Measurements from ENCODE around the gene CD200.
A peak's percentile ranks its signal among the peaks of the same experiment; 100 is the strongest.
"Not testable (repeated sequence)": the region's sequence is repeated elsewhere in the genome, so short reads cannot be mapped to it uniquely, and the experiment has no call there.

The CD200 gene

DNA sequence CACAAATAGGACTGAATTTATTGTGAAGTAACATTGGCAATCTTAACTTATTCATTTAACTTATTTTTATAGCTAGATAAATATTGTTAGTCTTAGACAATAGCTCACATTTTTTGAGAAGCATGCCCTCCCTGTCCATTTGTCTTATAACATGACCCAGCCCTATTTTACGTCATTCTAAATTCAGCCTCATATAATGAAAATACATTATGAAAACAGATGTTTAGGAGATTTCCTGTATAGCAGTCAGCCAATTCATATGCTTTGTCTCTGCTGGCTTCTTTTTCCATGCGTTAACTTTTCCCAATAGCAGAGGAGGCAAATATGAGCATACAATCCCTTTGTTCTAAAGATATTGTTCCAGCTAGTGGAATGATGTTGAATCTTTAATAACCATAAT is 29.3 kb downstream of the CD200 start:
- no peak for DNase-seq

DNA sequence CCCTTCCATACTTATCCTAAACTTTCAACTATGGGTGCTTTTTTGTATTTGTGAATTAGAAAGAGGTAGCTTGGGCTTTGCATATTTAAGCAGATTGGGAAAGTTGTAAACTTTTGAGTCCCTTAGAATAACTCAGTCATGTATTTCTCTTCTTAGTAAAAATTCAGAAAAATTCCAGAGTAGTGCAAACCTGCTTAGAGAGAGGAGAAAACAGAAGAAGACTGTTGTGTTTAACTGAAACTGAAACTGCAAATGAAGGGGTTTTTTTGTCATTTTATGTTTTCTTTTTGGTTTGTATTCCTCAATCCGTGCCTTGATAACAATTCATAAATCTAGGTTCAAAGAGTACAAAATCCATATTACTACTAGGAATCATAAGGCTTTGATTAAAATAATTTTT is 31.3 kb downstream of the CD200 start:
- no peak for DNase-seq

DNA sequence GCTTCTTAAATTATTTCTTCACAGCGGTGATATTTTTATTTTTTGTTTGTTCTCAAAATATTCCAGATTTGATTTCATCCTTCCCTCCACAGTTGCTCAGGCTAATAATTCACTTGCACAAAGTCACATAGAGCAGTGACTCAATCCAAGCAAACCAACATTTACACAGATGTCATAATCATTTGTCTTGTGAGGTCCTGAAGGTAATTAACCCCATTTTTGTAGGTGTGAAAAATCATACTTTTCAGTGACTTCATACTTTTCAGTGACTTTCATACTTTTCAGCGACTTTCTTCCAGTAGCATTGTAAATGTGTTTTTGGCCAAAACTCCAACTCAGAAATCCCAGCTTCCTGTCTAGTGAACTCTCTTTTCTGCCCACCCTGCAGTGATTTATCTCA is 32.1 kb downstream of the CD200 start:
- no peak for DNase-seq

DNA sequence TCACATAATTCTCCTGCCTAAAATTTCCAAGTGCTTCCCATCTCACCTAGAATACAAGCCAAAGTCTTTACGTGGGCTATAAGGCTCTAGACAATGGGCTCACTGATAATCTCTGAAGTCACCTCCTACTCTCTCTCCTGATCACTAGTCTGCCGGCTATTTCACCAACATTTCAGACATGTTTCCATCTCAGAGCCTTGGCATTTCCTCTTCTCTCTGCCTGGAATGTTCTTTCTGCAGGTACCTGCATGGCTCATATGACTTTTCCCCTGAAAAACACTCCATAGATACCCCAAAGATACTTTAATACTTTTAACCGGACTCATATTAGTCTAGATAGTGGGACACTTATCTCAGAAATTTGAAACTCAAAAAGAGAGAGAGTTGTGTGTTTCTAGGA is 32.7 kb downstream of the CD200 start:
- no peak for DNase-seq

DNA sequence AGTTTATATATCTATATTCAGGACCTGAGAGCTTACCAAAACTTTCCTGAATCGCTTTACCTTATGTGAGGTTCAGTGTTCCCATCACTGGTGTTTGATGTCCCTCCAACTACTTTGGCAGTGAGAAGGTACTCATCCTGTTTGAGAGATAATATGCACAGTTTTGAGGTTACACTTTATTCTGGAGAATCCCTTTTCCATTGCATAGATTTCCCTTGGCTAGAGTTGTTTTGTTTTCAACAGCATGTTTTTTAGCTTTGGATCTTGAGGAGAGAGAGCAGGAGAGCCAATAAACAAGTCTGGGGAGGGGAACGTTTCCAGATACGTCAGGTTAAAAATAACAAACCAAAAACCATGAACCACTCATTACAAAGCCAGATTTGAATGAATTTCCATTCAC is 33.6 kb downstream of the CD200 start:
- no peak for DNase-seq

DNA sequence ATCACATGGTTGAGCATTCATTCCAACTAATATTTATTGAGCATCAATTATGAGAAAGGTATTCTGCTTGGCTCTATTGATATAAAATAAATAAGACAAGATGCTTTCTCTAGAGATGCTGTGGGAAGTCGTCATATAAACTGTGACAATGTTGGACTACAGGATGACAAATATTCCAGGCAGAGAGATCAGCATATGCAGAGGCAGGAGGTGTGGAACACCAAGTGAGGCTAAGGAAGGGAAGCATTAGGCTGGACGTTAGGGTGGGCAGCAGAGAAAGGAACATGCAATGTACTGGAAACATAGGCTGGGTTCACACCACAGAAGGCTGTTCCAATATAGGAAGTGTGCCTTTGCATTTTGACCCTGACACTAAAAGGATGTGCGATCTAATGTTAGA is 38.6 kb downstream of the CD200 start:
- DNase-seq = no peak

DNA sequence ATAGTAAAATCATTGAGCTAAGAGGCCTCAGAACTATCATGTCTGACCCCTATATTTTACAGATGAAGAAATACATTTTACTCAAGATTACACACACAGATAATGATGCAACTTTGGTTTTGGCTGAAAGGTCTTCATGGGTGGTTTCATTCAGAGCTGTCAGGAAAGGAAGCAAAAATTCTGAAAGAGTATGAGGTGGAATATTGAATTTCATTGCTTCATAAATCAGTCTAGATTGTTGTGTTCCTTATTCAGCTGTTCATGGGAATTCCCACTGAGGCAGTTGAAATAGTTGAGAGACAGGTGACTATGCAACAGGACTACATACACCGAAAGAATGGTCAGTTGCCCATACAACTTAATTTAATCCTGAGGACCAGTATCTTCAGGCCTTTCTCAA is 39.4 kb downstream of the CD200 start:
- DNase-seq = no peak

DNA sequence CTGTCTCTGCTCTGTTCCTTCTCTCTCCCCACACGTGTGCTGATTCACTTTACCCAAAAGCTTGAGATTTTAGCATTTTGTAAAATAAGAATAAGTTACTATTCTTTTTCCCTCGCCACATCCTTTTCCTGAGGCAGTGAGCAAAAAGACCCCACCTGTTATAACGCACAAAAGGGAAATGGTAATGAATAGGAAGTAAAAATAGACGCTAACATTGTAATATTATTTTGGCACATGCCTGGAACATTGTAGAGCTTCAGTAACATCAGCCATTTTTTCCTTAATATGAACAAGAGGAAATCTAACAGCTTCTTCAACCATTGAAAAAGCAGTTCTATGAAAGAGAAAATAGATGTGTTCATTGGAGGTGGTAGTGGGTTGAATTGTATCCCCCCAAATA is 40.5 kb downstream of the CD200 start:
- DNase-seq = no peak

DNA sequence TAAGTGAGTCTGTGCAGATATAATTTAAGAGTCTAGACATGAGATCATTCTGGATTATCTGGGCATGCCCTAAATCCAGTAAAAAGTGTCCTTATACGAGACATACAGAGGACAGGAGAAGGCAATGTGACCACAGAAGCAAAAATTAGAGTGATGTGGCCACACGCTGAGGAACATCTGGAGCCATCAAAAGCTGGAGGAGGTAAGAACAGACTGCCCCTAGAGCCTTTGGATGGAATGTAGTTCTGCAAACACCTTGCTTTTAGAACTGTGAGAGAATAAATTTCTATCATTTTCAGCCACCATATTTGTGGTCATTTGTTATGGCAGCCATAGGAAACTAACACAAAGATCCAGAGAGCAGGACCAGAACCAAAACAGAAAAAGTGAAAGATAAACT is 41.0 kb downstream of the CD200 start:
- DNase-seq = no peak

DNA sequence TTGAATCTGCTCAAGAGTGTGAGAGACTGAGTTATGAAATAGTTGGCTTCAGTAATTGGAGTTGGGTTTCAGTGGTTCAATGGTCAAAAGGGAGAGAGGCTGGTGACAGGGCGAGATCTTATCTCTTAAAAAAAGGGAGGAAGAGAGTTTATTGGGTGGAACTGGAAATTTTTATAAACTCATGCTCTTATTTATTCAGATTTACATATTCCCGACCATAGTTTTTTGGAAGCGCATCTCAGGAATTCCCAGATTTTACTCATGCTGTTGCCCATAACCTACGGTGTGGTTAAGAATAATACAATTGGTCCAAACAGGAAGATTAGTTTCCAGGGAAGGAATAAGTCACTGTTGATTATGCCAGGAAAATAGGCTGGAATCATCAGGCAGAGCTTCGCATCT is 41.4 kb downstream of the CD200 start:
- DNase-seq = no peak

DNA sequence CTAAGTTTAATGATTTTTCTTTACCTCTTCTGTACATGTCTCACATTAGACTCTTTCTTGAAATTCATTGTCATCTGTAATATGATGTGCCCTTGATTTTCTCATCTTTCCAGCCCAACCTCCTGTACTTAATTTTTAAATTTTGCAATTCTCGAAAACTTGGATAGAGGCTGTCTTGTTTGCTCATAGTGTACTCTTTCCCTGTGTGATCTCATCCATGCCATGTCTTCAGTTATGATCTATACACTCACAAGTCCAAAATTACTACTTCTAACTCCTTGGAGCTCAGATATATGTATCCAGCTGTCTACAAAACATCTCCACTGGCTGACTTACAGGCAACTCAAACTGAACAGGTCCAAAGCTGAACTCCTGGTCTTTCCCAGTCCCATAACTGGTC is 42.2 kb downstream of the CD200 start:
- no peak for DNase-seq

DNA sequence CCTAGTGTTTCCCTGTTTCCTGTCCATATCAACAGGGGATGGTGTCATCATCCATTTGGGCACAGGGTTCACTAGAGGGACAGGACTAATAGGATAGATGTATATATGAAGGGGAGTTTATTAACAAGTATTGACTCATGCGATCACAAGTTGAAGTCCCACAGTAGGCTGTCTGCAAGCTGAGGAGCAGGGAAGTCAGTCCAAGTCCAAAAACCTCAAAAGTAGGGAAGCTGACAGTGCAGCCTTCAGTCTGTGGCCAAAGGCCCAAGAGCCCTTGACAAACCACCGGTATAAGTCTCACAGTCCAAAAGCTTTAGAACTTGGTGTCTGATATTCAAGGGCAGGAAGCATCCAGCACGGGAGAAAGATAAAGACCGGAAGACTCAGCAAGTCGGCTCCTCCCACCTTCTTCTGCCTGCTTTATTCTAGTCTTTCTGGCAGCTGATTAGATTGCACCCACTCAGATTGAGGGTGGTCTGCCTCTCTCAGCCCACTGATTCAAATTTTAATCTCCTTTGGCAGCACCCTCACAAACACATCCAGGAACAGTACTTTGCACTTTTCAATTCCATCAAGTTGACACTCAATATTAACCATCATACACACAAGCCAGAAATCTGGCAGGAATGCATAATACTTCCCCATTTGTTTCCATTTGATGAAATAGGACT is 43.4 kb downstream of the CD200 start:
- DNase-seq = no peak

DNA sequence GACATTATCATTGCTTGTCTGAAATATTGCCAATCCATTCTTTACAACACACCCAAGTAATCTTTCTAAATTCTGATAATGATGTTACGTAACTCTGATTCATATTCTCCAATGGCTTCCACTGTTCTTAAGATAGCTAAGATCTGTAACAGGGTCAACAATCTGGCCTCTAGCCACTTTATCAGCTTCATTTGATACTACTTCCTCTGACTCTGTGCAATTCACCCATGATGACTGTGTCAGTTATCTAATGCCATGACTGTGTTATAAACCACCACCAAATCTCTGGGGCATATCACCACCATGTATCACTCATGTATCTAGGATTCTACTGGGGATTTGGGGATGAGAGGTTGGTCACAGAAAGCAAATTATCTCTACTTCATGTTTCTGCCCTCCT is 44.0 kb downstream of the CD200 start:
- DNase-seq = no peak

DNA sequence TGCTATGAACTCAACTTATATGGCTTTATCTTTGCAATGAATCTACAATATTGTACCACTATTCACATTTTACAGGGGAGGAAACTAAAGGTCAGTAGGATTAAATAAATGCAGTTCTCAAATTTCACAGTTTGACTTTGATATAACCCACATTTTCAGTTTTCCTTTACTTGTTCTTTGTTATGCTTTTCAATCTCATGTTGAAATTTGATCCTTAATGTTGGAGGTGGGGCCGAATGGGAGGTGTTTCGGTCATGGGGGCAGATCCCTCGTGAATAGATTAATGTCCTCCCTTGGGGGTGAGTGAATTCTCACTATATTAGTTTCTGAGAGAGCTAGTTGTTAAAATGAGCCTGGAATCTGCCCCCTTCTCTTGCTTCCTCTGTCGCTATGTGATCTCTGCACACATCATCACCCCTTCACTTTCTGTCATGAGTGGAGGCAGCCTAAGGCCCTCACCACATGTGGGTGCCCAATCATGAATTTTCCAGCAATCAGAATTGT is 44.7 kb downstream of the CD200 start:
- DNase-seq = no peak

DNA sequence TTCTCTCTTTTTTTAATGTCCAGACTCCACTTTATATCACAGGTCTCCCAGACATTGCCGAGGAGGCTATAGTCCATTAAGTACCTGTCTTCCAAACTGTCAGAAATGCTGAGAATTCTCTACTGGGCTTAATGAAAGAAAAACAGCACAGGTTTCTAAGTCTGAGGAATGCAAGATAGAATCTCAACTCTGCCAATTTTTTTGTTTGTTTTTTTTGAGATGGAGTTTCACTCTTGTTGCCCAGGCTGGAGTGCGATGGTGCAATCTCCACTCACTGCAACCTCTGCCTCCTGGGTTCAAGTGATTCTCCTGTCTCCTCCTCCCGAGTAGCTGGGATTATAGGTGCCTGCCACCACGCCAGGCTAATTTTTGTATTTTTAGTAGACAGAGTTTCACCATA is 45.4 kb downstream of the CD200 start:
- not testable (repeated sequence) for DNase-seq

DNA sequence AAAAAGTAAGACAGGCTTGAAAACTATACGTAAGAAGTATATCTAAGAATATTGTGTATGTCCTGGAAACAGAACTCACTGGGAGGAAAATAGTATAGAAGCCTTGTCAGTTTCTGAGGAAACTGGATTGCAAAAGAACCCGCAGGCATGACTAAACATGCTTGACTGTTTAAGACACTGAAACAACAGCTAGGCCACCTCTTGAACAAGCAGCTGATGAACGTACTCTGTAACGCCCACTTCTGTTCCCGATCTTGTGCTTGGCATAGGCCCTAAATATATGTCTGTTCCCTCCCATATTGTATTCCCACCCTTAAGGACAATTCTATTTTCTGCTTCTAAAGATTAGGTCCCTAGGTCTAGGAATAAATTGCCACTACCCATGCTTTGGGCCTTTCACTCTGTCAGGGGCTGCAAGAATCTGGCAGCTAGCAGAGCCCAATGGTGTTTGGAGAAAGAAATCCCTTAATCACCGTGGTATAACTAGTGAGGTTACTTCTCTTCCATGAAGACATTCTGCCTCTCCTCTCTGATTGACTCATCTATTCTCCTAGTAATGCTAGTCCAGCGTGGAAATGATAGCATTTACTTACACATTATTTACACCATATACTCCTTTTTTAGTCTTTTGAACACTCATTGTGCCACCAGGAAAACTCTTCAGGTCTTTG is 46.2 kb downstream of the CD200 start:
- DNase-seq = peak; percentile 34

DNA sequence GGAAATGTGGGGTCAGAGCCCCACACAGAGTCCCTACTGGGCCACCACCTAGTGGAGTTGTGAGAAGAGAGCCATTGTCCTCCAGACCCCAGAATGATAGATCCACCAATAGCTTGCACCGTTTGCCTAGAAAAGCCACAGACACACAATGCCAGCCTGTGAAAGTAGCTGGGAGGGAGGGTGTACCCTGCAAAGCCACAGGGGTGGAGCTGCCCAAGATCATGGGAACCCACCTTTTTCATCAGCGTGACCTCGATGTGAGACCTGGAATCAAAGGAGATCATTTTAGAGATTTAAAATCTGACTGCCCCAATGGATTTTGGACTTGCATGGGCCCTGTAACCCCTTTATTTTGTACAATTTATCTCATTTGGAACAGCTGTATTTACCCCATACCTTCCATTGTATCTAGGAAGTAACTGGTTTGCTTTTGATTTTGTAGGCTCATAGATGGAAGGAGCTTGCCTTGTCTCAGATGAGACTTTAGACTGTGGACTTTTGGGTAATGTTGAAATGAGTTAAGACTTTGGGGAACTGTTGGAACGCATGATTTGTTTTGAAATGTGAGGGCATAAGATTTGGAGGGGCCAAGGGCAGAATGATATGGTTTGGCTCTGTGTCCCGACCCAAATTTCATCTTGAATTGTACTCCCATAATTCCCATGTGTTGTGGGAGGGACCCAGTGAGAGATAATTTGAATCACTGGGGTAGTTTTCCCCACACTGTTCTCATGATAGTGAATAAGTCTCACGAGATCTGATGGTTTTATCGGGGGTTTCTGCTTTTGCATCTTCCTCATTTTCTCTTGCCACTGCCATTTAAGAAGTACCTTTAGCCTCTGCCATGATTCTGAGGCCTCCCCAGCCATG is 49.0 kb downstream of the CD200 start:
- DNase-seq = no peak

DNA sequence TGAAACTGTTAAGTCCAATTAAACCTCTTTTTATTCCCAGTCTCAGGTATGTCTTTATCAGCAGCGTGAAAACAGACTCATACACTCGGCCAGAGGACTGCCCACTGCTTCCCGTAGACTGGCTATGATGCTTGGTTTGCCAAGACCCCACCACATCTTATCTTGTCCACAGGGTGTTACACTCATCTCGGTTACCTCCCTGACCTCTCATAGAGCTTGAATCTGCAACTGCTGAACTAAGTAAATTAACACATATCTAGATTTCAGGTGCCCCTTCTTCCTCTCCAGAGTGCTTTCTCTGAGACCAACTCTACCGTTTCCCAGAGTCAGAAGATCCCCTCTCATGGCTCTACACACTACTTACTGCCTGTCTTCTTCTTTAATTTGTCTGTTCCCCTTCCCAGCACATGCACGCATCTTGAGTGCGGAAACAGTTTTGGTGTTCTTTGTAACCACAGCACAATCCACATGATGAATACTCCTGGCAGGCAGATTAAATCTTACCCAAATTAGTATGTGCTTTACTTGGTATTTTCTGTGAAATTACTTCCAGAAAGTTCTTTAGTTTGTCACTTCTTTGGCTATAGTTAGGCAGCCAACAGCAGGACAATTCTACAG is 49.7 kb downstream of the CD200 start:
- no peak for DNase-seq

DNA sequence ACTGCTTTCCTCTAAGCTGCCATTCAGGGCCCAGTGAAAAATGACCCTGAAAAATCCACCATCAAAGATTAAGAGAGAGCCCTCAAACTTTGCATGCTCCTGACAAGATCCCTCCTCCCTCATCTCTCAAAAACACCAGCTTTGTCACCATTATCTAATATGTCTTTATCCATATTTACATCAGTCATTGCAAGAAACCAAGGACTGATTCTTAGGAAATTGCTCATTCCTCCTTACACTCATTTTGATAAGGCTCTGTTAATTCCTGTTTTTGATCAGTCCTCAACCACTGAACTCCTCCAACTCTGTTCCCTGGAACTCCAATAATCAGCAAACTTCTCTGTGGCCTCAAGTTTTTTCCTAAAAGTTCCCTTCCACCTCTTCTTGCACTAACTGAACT is 51.8 kb downstream of the CD200 start:
- no peak for DNase-seq

DNA sequence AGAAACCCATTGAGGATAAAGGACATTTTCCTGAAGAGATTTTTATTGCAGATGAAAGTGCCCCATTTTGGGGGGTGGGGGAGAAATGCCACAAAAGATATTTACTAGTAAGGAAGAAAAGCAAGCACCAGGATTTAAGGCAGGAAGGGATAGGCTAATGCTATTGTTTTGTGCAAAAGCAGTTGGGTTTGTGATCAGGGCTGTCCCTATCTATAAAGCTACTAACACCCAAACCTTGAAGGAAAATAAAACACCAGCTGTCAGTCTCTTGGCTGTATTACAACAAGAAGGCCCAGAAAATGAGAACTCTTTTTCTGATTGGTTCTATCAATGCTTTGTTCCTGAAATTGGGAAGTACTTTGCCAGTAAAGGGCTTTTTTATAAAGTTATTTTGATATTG is 56.0 kb downstream of the CD200 start:
- DNase-seq = no peak

DNA sequence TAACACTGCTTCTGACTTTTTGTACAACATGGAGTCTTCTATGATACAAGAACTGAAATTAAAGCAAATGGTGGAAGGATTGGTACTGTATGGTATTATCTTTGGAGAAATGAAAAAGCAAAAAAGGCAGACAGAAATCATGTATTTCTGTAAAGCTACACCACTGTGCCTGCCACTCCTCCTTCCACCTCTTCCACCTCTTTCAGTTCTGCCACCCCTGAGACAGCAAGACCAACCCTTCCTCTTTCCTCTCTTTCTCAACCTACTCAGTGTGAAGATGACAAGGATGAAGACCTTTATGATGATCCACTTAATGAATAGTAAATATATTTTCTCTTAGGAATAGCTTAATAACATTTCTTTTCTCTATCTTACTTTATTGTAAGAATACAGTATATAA is 57.0 kb downstream of the CD200 start:
- DNase-seq = no peak

DNA sequence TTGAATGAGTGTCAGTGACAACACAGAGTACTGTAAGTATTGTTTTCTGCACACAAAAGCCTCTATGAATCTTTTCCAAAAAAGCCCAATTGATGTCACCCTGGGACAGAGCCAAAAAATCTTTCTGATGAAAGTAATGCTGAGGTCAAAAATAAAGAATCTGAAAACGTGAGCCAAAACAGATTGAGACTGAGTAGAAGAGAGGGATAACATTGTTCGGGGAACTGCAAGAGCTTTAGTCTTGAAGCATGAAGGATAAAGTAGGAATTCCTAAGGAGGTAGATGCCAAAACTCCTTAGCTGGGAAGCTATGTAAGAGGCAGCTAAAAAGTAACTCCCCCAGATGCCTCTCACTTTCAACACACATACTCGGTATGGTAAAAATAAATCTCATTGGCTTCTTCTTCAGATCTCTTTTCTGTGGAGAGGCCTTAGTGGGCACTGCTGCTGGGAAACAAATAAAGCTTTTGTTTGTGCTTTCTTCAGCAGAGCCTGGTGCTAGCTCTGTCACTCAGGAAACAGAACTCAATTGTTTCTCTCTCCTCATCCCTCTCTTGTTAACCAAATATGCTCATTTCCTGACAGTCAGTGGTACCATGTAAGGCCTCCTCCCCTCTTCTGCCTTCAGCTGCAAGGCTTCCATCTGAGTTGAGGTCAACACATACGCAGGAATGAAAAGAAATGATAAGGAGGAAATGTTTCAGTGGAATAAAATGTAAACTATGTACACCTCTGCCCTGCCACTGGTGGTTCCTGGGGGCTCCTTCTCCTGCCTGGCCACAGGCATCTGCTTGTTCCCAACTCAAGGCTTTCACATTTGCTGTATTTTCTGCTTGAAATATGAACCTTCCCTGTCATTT is 58.1 kb downstream of the CD200 start:
- DNase-seq = no peak
